GM21528 (cell line): ENCODE data around the gene ZNF768.
"Not testable (repeated sequence)": the region's sequence is repeated elsewhere in the genome, so short reads cannot be mapped to it uniquely, and the experiment has no call there.

Experiments
- ATAC-seq: cut with Tn5 transposase; IDR thresholded peaks from one replicate; pipeline ENCODE4 v1.9.1; 2021; ENCODE audit warnings: mild to moderate bottlenecking, moderate library complexity; ENCODE audit not compliant: unreplicated experiment, low FRiP score

Gene ZNF768

GRCh38 chr16:30556125-30556473 is 29.7 kb upstream of the ZNF768 start:
- ATAC-seq, result no peak

GRCh38 chr16:30555315-30556124 is 29.2 kb upstream of the ZNF768 start:
- ATAC-seq, result no peak

- ATAC-seq, result no peak
Observed at GRCh38 chr16:30554557-30555314, 28.4 kb upstream of the ZNF768 start.

GRCh38 chr16:30553393-30553899 is 27.1 kb upstream of the ZNF768 start:
- ATAC-seq, result no peak

GRCh38 chr16:30552956-30553355 is 26.6 kb upstream of the ZNF768 start:
- no peak for ATAC-seq

GRCh38 chr16:30551781-30552180 is 25.4 kb upstream of the ZNF768 start:
- no peak for ATAC-seq

- ATAC-seq, result no peak
Observed at GRCh38 chr16:30548416-30549253, 22.3 kb upstream of the ZNF768 start.

- no peak for ATAC-seq
Observed at GRCh38 chr16:30546115-30546514, 19.7 kb upstream of the ZNF768 start.

GRCh38 chr16:30543067-30543466 is 16.7 kb upstream of the ZNF768 start:
- no peak for ATAC-seq

- ATAC-seq, result no peak
Observed at GRCh38 chr16:30541502-30542329, 15.3 kb upstream of the ZNF768 start.

GRCh38 chr16:30540916-30541464 is 14.6 kb upstream of the ZNF768 start:
- ATAC-seq, result not testable (repeated sequence)

- ATAC-seq, result not testable (repeated sequence)
Observed at GRCh38 chr16:30539986-30540526, 13.7 kb upstream of the ZNF768 start.

- ATAC-seq, result no peak
Observed at GRCh38 chr16:30539000-30539964, 12.9 kb upstream of the ZNF768 start.

- ATAC-seq, result not testable (repeated sequence)
Observed at GRCh38 chr16:30536391-30537024, 10.1 kb upstream of the ZNF768 start.

- no peak for ATAC-seq
Observed at GRCh38 chr16:30535777-30536190, 9.4 kb upstream of the ZNF768 start.

GRCh38 chr16:30535106-30535776 is 8.9 kb upstream of the ZNF768 start:
- peak; percentile 18 for ATAC-seq
